NCI-H1694 treated with DMSO at 0.1 percent for 48 hours (cell line): ENCODE data around the gene RCHY1.
"Not testable (repeated sequence)": the region's sequence is repeated elsewhere in the genome, so short reads cannot be mapped to it uniquely, and the experiment has no call there.

Experiments
- DNase-seq: peaks from one replicate; lab custom pipeline; 2025; lab: John Stamatoyannopoulos, UW

The RCHY1 gene

DNA sequence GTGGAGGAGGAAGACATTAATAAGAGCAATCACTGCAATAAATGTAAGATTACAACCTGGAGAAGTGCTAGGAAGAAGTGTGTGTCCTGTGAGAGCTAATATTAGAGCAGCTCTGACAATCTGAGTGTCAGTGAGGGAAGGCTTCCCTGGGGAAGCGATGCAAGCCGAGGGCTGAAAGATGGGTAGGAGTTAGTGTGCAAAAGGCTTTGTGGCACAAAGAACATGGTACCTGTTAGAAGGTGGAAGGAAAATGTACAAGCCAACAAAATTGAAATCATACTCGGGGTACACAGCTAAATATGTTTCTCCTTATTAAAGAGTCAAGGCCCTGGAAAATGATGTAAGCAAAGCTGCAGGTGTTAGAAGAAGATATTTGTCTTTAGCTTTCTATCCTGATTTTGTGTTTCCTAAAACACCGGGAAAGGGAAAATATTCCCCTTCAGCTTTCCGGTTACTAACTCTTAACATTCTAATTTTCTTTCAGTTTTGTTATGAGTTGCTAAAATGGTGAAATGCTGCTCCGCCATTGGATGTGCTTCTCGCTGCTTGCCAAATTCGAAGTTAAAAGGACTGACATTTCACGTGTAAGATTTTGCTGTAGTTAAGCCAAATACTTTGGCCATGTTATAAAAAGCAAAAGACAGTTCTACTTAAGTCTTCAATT, 878 bp upstream of the RCHY1 start:
- no peak for DNase-seq

DNA sequence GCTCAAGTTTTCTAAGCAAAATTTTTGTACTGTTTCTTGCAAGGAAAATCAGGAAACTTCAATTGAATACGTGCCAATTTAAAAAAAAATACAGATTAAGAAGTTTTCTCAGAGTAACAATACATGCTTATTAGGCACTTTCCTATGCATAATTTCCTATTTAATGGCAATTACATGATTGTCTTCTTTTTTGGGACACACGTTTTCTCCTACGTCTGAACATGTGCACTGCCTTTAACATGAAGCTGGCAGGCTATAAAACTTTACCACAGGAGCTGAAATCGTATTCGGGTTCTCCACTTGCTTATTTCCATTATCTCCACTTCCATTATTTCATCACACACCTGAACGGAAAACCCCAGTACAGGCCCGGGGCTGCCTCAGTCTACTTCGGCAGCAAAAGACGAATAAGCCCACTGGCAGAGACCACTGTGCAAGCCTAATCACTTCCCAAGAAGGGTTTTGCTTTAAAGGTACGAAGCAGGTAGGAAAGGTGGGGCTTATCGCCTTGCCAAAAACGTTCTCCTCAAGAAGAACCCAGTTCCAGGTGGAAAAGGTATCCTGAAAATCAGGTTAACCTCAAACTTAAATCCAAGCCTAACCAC, 575 bp downstream of the RCHY1 start:
- no peak for DNase-seq

DNA sequence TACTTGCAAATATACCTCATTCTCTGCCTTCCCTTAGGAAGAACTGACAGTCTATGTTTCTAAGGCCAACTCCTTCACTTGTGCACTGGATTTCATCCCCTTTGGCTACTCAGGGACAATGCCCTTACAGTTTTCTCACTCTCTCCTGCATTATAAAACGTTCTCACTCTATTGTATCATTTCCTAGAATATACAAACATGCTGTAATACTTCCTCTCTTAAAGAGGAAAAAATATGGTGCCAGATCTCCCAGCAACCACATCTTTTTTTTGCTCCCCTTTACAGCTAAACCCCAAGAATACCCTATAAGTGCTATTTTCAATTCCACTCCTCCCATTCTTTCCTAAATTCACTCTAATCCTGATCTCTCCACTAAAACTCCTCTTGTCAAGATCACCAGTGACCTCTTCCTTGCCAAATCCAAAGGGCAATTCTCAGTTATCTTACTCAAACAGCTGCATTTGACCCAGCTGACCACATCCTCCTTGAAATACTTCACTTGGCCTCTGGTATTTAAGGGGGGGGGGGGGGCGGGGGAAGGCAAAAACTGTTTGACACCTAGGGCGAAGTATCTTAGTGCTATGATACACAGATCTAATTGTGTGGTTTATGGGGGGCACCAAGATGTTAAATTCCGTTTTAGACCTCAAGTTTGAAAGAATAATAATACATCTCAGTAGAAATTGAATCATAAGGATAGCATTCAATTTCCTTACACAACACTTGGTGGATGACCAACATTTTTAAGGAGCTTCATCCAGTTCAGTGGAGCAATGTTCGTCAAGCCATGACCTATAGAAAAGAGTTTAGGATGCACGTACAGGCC, 1.6 kb downstream of the RCHY1 start:
- no peak for DNase-seq

DNA sequence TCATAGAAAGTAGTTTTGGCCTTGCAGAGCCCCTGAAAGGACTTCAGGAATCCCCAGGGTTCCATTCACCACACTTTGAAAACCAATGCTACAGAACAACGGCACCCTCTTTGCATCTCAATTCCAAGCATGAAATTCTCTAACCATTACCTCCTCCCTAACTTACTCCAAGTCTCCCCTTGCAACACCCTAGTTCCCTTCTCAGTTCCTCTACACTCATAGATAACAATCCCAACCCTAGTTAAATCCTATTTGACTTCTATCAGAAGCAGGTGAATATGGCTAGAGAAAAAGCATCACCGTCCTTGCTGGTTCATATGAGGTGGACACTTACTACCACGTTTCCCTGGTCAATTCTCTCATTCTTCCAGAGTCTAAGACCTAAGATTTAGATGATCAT, 2.4 kb downstream of the RCHY1 start:
- DNase-seq = no peak

DNA sequence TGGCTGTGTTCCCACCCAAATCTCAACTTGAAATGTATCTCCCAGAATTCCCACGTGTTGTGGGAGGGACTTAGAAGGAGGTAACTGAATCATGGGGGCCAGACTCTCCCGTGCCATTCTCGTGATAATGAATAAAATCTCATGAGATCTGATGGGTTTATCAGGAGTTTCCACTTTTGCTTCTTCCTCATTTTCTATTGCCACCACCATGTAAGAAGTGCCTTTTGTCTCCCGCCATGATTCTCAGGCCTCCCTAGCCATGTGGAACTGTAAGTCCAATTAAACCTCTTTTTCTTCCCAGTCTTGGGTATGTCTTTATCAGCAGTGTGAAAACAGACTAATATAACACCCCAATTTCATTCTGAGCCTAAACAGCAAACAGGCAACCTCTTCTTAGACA, 4.6 kb downstream of the RCHY1 start:
- DNase-seq = not testable (repeated sequence)

DNA sequence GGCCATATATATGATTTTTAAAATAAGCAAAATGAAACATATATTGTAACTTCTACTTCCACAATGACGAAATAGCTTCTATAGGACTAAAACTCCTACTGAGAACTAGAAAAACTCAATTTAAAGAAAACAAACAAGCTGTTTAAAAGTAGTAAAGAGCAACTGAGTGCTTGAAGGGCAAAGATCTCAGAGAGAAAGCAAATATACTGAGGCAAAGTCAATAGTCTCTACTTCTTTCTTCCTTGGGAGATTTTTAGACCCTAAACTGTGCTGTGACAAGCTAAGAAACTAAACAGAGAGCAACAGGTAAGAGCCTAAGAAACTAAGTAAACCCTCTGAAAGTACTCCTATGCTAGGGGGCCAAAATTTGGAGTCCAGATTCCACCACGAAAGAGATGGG, 8.6 kb downstream of the RCHY1 start:
- no peak for DNase-seq

DNA sequence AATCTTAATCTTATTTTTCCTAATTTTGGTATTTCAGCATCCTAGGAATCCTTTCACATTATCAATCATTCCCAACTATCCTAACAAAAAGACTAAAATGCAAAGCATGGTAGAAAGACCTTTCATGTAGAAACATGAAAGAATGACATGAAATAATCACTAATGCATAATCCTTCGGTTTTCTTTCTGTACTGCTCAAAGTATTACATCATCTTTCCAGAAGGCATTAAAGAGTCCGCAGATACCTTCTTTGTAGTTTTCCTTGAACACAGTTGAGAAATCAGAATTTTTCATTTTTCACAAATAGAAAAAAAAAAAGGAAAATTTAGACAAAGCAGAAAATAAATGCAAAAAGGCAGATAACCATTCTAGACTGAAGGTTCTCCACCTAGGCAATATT, 11.5 kb downstream of the RCHY1 start:
- no peak for DNase-seq

DNA sequence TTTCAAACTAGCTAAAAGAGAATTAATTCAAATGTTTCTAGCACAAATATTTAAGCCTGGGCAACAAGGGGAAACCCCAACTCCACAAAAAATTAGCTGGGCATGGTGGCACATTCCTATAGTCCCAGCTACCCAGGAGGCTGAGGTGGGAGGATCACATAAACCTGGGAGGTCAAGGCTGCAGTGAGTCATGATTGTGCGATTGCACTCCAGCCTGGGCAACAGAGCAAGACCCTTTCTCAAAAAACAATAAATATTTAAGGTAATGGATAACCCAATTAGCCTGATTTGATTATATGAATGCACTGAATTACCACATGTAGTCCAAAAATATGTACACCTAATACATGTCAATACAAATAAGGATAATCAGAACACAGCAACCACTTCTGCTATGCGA, 14.3 kb downstream of the RCHY1 start:
- no peak for DNase-seq

DNA sequence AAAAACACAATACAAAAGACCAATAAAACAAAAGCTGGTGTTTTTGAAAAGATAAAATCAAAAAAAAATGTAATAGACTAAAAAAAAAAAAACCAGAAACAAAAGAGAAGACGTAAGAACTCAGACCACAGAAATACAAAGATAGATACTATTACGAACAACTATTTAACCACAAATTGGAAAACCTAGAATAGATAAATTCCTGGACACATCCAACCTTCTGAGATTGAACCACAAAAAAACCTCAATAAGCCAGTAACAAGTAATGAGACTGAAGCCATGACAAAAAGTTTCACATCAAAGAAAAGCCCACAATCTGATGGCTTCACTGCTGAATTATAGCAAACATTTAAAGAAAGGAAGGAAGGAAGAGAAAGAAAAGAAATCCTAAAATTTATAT, 16.2 kb downstream of the RCHY1 start:
- DNase-seq = no peak

DNA sequence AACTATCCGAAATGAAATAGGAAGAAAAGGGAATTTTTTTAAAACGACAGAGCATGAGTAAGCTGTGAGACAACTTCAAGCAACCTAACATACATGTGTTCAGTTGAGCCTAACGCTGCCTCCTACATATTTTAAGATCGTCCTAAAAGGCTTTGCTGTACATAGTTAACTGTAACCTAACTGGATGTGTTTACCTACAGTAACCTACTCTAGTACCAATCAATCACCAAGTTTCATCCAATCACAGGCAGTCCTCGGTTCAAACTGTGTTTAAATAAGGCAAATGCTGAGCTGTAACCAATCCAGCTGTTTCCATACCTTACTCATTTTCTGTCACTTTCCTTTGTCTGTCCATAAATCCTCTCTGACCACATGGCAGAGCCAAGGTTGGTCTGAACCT, 17.1 kb downstream of the RCHY1 start:
- no peak for DNase-seq

DNA sequence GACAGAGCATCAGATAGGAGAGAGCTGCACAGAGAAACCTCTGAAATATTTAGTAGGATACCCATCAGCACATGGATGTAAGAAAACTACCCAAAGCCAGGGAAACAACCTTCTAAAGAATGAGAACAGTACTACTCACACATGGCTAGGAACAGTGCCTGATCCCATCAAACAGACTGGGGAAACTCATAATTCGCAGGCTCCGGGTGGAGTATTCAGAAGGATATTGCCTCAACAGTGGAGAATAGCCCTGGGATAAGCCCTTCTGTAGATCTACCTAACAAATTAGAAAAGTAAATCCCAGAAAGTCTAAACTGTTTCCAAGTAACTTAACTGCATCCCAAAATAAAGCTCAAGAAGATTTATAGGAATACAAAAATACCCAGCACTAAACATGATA, 17.8 kb downstream of the RCHY1 start:
- no peak for DNase-seq

DNA sequence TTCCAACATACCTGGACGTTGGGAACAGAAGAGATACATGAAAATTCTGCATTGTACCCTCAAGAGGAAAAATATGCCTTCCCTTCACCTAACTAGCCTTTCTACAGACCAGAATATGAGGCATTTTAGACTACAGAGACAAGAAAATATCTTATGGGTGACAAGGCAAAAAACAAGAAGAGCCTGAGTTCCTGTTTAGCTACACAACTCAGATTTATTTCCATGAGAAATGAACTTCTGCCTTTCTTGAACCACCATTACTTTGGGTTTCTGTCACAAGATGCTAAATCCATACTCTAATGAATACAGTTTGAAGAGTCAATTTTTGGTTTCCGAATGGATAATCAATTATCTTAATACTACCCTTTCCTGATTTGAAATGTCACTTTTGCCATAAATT, 18.7 kb downstream of the RCHY1 start:
- DNase-seq = no peak

DNA sequence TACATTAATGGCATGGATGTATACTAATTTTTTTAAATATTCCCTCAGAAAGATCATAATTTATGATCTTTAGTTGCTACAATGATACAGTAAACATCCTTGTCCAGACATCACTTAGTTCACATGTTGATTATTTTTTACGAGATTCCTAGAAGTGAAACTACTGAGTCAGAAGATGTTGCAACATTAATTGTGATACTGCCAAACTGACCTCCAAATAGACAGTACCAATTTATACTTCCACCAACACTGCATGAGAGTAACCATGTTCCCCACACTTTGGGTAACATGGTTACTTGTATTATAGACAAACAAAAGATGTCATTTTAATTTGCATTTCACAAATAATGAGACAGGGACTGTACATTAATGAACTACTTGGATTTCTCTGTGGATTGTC, 19.6 kb downstream of the RCHY1 start:
- no peak for DNase-seq

DNA sequence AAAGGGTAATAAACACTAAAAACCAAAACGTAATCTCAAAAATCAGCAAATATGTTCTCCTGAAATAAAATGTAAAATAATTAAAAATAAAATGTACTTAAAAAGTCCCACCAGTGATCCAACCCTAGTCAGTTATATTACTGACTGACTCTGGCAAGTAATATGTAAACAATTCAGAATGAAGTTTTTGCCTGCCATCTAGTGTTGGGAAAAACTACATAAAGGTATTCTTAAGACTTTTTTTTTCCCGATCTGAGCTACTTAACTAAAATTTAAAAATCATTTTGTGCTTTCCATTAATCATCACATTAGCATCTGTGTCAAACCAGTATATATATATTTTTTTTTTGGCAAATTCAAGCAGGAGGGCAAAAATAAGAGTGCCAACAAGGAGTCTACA, 24.0 kb downstream of the RCHY1 start:
- DNase-seq = no peak

DNA sequence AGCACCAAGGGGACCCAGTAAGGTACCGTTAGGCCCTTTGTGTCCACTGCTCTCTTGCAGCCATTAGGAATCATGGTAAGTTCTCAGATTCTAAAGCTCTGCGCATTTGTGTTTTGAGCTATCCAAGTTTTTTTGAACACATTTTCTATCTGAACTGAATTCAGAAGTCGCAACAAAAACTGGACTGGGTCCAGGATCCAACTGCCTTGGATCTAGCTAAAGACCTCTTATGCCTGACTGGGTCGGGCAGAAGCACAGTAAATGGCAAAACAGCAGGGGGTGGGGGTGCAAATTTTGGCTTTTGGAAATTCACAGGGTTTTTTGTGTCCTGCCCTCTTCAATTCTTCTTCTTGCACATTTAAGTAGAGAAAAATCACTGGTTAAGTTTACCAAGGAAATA, 30.0 kb downstream of the RCHY1 start:
- DNase-seq = no peak

DNA sequence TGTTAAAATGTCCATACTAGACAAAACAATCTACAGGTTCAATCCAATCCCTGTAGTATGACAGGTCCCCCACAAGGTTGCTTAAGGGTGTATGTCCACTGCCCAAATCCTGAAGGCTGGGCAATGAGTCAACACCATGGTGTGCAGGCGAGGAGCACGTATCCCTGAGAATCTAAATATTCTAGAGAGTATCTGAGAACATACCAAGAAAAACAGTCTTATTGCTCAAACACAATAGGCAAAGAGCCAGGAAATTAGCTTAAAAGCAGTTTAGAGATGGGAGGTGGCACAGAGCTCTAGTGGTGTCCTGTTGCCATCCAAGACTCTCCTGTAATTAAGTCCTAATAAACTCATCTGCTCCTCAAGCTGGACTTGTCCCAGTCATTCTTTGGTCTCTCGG, 37.0 kb downstream of the RCHY1 start:
- no peak for DNase-seq

DNA sequence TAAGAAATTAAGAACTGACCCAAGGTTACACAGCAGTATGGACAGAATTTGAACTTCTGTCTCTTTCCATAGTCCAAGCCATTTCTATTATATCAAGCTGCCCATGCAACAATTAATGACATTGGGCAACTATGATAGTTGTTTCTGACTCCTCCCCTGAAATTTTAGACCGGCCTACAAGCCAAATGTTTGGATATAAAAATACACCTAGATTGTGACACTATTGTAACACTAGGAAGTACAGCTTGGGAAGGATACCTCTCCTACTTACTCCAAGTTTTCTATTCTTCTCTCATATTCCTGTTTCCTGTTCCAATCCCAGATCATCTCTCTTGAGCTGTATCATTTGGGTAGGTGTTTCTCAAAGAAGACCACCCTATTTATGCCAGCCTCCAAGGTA, 43.5 kb downstream of the RCHY1 start:
- no peak for DNase-seq

DNA sequence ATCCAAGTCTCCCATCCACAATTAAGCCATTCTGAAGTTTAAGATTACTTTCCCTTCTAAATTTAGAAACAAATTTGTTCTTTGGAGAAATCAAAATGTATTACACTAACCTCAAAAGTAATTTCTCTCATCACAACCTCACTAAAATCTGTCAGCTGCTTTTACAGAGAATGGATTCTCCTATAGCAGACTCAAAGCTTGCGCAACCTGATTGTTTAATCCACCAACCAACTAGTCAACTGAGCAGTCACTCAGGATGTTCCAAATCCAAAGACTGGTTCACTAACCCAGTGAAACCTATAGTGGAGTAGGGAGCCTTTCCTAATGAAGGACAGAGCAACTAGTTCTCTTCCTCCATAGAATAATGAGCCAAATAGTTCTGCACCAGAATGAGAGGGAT, 44.3 kb downstream of the RCHY1 start:
- DNase-seq = no peak

DNA sequence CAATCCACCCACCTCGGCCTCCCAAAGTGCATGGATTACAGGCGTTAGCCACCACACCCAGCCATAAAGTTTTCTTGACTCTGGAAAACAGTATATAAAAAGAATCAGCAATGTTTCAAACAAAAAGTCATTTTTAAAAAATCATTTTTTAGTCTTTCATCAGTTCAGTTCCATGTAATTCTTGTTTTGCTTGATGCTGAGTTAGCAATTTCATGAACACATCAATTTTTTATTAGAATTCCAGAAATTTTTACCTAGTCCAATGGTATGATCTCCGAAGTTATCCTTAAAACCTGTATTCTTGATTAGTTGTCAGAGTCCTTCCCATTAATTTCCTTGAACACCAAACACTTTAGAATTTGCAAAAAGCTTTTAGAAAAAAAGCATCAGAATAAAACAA, 56.8 kb downstream of the RCHY1 start:
- no peak for DNase-seq

DNA sequence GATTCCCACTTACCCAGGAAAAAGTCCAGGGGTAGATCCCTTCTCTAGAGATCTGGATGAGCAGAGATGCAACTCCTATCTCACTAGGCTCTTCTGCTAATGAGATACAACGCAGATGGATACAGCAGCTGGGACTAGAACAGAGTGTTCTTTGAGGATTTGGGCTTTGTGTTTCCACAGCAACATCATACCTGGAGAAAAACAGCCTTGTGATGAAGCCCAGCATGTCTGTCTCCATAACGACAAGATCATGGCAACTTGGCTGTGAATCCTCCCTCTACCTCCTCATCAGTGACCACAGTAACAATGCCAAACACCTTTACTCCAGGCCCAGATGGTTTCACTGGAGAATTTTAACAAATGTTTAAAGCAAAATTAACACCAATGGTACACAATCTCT, 80.1 kb downstream of the RCHY1 start:
- DNase-seq = no peak

DNA sequence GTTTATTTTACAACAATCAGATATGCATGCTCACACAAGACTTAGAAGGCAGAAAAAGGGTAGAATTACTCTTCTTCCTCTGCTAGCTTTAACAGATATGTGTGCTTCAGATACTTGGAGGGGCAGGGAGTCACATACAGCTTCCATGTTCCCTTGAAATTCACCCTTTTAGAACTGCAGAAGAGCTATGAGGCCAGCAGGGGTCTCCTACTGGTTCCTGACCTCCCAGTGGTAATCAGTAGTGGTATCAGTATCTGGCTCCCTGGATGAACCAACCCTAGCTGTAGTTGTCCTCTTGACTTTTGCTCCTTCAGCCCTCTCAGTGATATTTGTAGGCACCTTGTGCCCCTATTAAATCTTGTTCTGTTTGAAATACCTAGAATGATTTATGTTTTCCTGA, 81.5 kb downstream of the RCHY1 start:
- no peak for DNase-seq

DNA sequence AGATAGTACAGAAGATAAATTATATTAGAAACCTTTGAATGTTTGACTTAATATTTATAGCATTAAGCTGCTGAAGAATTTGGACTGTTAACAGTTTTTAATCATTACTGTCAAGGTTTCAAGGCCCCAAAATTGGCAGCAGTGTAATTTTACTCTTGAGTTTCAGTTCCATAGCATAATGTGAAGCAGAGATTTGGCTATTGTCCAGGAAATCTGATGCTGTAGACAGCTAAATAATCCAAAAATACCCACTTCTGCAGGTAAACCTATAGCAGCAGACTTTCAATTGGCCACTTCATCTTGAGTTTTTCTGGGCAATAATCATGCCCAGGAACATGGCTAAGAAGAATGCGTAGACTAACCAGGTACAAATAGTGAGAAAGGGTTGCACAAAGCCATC, 85.0 kb downstream of the RCHY1 start:
- peak; percentile 19 for DNase-seq
